ENCODE measurements around the gene GEMIN4. TPM values are rescaled to one million over a fixed set of nuclear protein-coding genes. Genes with fewer than 3 reads are reported as not detected.

GEMIN4 gene
- total RNA-seq, 6 experiments from 2014 or later, result 21.0 to 27.7 (median 21.7) TPM

- no peaks in the 10 kb centered on the region; the same call in 1 of the 2 replicates for H3K27me3 Mint-ChIP-seq (ENCODE audit: insufficient read depth)
- TF ChIP-seq, protein P1, sequence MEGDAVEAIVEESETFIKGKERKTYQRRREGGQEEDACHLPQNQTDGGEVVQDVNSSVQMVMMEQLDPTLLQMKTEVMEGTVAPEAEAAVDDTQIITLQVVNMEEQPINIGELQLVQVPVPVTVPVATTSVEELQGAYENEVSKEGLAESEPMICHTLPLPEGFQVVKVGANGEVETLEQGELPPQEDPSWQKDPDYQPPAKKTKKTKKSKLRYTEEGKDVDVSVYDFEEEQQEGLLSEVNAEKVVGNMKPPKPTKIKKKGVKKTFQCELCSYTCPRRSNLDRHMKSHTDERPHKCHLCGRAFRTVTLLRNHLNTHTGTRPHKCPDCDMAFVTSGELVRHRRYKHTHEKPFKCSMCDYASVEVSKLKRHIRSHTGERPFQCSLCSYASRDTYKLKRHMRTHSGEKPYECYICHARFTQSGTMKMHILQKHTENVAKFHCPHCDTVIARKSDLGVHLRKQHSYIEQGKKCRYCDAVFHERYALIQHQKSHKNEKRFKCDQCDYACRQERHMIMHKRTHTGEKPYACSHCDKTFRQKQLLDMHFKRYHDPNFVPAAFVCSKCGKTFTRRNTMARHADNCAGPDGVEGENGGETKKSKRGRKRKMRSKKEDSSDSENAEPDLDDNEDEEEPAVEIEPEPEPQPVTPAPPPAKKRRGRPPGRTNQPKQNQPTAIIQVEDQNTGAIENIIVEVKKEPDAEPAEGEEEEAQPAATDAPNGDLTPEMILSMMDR (IDR thresholded peaks at IDR 0.05), result no peak
- peaks cover 38% of the 10 kb centered on the region for H3K36me3 Mint-ChIP-seq (ENCODE audit: low read depth)
- H3K4me1 Mint-ChIP-seq (ENCODE audit: low read depth), result no peaks in the 10 kb centered on the region
- H3K9me3 Mint-ChIP-seq, result no peaks in the 10 kb centered on the region
- no peak overlapping the region for H3K27ac Mint-ChIP-seq
- no peak overlapping the region for H3K4me3 Mint-ChIP-seq
- DNase-seq, result no peak
These were observed 9.8 kb downstream of the GEMIN4 start for GRCh38 chr17:742147-742793.

GRCh38 chr17:740240-741017 is 11.6 kb downstream of the GEMIN4 start:
- DNase-seq, result no peak
- Mint-ChIP-seq H3K4me3 (no peak overlapping the region), H3K36me3 (ENCODE audit: low read depth) (peaks cover 45% of the 10 kb centered on the region), H3K27ac (no peak overlapping the region; the same call in 1 of the 2 replicates), H3K4me1 (ENCODE audit: low read depth) (no peaks in the 10 kb centered on the region), H3K9me3 (no peaks in the 10 kb centered on the region), H3K27me3 (ENCODE audit: insufficient read depth) (no peaks in the 10 kb centered on the region; the same call in 1 of the 2 replicates)
- TF ChIP-seq, protein P1 (IDR thresholded peaks at IDR 0.05), result no peak

DNA sequence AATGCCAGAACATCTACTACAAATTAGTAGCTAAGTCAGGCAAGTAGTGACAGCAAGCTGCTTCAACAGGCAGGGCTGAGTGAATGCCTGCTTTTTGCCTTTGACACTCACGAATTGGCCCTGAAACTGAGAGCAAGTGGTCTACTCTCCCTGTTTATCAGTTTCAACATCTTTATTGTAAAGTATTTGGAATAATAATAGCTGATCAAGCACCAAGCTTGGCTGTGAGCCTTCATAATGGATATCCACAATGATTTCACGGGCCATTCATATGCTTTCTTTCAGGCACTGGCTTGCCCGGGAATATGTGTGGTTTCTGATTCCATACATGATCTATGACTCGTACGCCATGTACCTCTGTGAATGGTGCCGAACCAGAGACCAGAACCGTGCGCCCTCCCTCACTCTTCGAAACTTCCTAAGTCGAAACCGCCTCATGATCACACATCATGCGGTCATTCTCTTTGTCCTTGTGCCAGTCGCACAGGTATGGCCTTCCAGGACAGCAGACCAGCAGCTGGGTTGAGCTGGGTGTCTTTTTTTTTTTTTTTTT is 14.4 kb downstream of the GEMIN4 start:
- no peaks in the 10 kb centered on the region; the same call in 1 of the 2 replicates for H3K27me3 Mint-ChIP-seq (ENCODE audit: insufficient read depth)
- peaks cover 12% of the 10 kb centered on the region for H3K4me1 Mint-ChIP-seq (ENCODE audit: low read depth)
- no peaks in the 10 kb centered on the region for H3K9me3 Mint-ChIP-seq
- no peak overlapping the region for H3K27ac Mint-ChIP-seq
- no peak for DNase-seq
- no peak overlapping the region for H3K4me3 Mint-ChIP-seq
- peaks cover 47% of the 10 kb centered on the region for H3K36me3 Mint-ChIP-seq (ENCODE audit: low read depth)
- TF ChIP-seq, protein P1 (IDR thresholded peaks at IDR 0.05), result no peak

DNA sequence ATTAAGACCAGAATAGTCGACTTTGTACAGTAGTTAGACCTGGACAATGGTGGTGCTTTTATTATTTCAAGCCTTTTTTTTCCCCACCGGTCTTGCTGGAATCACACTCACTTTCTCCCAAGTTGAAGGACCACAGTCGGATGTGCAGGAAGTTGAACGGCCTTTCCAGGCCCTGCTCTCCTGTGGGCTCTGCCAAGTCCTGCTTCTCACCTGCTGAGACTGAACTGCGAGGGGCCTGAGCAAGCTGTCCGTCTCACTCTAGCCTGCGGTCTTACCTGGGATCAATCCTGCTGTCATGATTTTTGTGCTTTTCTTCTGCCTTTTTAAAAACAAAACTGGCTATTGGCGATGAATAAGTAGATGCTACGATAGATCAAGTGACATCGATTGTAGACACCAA is 18.3 kb downstream of the GEMIN4 start:
- TF ChIP-seq, protein P1 (IDR thresholded peaks at IDR 0.05), result no peak
- H3K27ac Mint-ChIP-seq, result peak overlapping the region; percentile 86
- peaks cover 25% of the 10 kb centered on the region for H3K36me3 Mint-ChIP-seq (ENCODE audit: low read depth)

DNA sequence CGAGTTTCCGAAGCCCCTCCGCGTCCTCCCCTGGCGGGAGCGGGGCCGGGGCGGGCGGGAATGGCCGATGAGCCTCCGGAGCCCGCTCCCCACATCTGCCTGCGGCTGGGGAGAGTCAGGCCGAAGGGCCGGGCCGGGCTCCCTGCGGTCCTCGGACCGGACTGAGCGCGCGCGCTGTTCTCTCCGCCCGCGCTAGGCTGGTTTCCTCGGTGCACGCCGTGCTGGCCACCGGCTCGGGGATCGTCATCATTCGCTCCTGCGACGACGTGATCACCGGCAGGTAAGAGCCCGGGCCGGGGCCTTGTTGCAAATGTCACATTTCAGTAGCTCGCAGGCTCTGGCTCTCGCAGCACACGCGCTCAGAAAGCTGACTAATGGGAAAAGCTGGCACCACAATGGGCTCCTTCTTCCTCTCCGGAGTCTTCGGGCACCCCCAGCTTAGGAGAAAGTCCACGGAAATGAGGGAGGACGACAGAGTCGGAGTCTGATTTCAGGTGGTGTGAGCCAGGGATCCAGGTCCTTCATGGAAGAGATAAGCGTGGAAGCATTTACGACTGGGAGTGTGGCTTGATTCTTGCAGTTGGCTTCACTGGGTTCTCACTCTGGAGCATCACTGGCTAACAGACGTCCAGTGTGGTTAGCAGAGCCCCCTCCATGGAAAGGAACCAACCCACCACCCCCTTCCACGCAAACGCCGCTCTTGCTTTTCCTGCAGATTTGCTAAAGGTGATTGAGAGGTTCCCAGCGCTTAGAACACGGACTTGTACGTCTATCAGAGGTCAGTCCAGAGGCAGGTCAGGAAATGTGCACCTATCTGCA is 19.0 kb downstream of the GEMIN4 start:
- H3K27me3 Mint-ChIP-seq (ENCODE audit: insufficient read depth), result no peaks in the 10 kb centered on the region; the same call in 1 of the 2 replicates
- DNase-seq, result peak; percentile 30
- H3K27ac Mint-ChIP-seq, result peak overlapping the region; percentile 86
- TF ChIP-seq, protein P1 (IDR thresholded peaks at IDR 0.05), result no peak
- H3K4me1 Mint-ChIP-seq (ENCODE audit: low read depth), result peaks cover 23% of the 10 kb centered on the region
- H3K4me3 Mint-ChIP-seq, result peak overlapping the region; percentile 97
- H3K9me3 Mint-ChIP-seq, result no peaks in the 10 kb centered on the region
- peaks cover 20% of the 10 kb centered on the region for H3K36me3 Mint-ChIP-seq (ENCODE audit: low read depth)

More for the DNA sequence above, 18.3 kb downstream of the GEMIN4 start:
- no peaks in the 10 kb centered on the region; the same call in 1 of the 2 replicates for H3K27me3 Mint-ChIP-seq (ENCODE audit: insufficient read depth)
- no peak for DNase-seq
- no peaks in the 10 kb centered on the region for H3K9me3 Mint-ChIP-seq
- peaks cover 23% of the 10 kb centered on the region for H3K4me1 Mint-ChIP-seq (ENCODE audit: low read depth)
- H3K4me3 Mint-ChIP-seq, result peak overlapping the region; percentile 97

All from HFFc6 (cell line).